WTC11 (cell line): ENCODE data around the gene GSG1L.

Source experiments
- ETV6 ChIP-seq: sonication (generic); formaldehyde crosslinking; IDR thresholded peaks from 2 replicates; pipeline ENCODE4 v1.8.1; 2022; ENCODE audit warnings: mild to moderate bottlenecking, missing genetic modification reagents
- FOXJ3 ChIP-seq: sonication (generic); formaldehyde crosslinking; IDR thresholded peaks from 2 replicates; pipeline ENCODE4 v1.9.0; 2021; ENCODE audit warnings: missing genetic modification reagents, mild to moderate bottlenecking, borderline replicate concordance
- MXD4 ChIP-seq: fragments of 250-450 bp; sonication (Bioruptor Pico); IDR thresholded peaks from 2 replicates; pipeline ENCODE4 v1.8.0; 2021; ENCODE audit warnings: mild to moderate bottlenecking, moderate library complexity, borderline replicate concordance
- SMAD4 ChIP-seq: sonication (generic); formaldehyde crosslinking; IDR thresholded peaks from 2 replicates; pipeline ENCODE4 v1.8.0; 2022; ENCODE audit warnings: mild to moderate bottlenecking, missing genetic modification reagents
- TEAD4 ChIP-seq: sonication (generic); formaldehyde crosslinking; IDR thresholded peaks from 2 replicates; pipeline ENCODE4 v1.8.0; 2022; ENCODE audit warnings: mild to moderate bottlenecking, missing genetic modification reagents
- ZNF121 ChIP-seq: sonication (generic); formaldehyde crosslinking; IDR thresholded peaks from 2 replicates; pipeline ENCODE4 v1.8.0; 2023; ENCODE audit warnings: missing genetic modification reagents
- TF ChIP-seq, protein P1 (sequence below): fragments of 200-600 bp; IDR thresholded peaks from 2 replicates; pipeline ENCODE4 v1.8.0; 2022; ENCODE audit warnings: antibody characterized with exemption
- TF ChIP-seq, protein P2 (sequence below): sonication (generic); formaldehyde crosslinking; IDR thresholded peaks from 2 replicates; pipeline ENCODE4 v1.8.1; 2022; ENCODE audit warnings: mild to moderate bottlenecking, missing genetic modification reagents, moderate library complexity, borderline replicate concordance
- TF ChIP-seq, protein P3 (sequence below): sonication (generic); formaldehyde crosslinking; IDR thresholded peaks from 2 replicates; pipeline ENCODE4 v1.8.0; 2022; ENCODE audit warnings: mild to moderate bottlenecking, missing genetic modification reagents
- TF ChIP-seq, protein P4 (sequence below): sonication (generic); formaldehyde crosslinking; IDR thresholded peaks from 2 replicates; pipeline ENCODE4 v1.8.1; 2022; ENCODE audit warnings: low read depth, missing genetic modification reagents, borderline replicate concordance

DNA sequence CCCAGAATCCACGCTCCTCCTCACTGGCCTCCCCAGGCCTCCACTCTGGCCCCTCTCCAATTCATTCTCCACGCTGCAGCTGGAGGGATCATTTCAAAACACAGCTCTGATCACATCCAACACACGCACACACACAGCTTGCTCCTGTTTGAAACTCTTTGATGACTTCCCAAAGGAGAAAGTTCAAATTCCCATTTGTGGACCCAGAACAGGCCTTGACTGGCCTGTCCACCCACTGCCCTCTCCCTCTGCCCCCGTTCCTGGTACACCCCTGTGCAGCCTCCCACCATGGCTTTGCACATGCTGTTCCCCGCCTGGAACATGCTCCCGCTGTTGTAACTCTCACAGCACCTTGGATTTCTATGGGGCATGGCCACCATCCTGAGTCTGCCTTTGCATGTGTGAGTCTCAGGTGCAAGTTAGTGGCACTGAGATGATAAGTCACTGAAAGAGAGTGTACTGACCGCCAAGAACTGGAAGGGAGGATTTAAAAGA is 100.0 kb downstream of the GSG1L start:
- TF ChIP-seq, protein P1, sequence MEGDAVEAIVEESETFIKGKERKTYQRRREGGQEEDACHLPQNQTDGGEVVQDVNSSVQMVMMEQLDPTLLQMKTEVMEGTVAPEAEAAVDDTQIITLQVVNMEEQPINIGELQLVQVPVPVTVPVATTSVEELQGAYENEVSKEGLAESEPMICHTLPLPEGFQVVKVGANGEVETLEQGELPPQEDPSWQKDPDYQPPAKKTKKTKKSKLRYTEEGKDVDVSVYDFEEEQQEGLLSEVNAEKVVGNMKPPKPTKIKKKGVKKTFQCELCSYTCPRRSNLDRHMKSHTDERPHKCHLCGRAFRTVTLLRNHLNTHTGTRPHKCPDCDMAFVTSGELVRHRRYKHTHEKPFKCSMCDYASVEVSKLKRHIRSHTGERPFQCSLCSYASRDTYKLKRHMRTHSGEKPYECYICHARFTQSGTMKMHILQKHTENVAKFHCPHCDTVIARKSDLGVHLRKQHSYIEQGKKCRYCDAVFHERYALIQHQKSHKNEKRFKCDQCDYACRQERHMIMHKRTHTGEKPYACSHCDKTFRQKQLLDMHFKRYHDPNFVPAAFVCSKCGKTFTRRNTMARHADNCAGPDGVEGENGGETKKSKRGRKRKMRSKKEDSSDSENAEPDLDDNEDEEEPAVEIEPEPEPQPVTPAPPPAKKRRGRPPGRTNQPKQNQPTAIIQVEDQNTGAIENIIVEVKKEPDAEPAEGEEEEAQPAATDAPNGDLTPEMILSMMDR: no peak
- TF ChIP-seq, protein P2, sequence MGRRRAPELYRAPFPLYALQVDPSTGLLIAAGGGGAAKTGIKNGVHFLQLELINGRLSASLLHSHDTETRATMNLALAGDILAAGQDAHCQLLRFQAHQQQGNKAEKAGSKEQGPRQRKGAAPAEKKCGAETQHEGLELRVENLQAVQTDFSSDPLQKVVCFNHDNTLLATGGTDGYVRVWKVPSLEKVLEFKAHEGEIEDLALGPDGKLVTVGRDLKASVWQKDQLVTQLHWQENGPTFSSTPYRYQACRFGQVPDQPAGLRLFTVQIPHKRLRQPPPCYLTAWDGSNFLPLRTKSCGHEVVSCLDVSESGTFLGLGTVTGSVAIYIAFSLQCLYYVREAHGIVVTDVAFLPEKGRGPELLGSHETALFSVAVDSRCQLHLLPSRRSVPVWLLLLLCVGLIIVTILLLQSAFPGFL (CRISPR knock-in tag): no peak
- TF ChIP-seq, protein P3, sequence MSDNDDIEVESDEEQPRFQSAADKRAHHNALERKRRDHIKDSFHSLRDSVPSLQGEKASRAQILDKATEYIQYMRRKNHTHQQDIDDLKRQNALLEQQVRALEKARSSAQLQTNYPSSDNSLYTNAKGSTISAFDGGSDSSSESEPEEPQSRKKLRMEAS: no peak
- TF ChIP-seq SMAD4 (CRISPR knock-in tag) (no peak), MXD4 (CRISPR knock-in tag) (no peak), TEAD4 (CRISPR knock-in tag) (no peak), ETV6 (CRISPR knock-in tag) (no peak), FOXJ3 (CRISPR knock-in tag) (no peak), ZNF121 (CRISPR knock-in tag) (no peak)
- TF ChIP-seq, protein P4, sequence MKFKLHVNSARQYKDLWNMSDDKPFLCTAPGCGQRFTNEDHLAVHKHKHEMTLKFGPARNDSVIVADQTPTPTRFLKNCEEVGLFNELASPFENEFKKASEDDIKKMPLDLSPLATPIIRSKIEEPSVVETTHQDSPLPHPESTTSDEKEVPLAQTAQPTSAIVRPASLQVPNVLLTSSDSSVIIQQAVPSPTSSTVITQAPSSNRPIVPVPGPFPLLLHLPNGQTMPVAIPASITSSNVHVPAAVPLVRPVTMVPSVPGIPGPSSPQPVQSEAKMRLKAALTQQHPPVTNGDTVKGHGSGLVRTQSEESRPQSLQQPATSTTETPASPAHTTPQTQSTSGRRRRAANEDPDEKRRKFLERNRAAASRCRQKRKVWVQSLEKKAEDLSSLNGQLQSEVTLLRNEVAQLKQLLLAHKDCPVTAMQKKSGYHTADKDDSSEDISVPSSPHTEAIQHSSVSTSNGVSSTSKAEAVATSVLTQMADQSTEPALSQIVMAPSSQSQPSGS (CRISPR knock-in tag): no peak
